ENCODE data around the gene PTPRK. TPM values are rescaled to one million over a fixed set of nuclear protein-coding genes. Genes with fewer than 3 reads are reported as not detected.

PTPRK gene
- total RNA-seq, 1 donor from 2014 or later: 124 TPM

DNA sequence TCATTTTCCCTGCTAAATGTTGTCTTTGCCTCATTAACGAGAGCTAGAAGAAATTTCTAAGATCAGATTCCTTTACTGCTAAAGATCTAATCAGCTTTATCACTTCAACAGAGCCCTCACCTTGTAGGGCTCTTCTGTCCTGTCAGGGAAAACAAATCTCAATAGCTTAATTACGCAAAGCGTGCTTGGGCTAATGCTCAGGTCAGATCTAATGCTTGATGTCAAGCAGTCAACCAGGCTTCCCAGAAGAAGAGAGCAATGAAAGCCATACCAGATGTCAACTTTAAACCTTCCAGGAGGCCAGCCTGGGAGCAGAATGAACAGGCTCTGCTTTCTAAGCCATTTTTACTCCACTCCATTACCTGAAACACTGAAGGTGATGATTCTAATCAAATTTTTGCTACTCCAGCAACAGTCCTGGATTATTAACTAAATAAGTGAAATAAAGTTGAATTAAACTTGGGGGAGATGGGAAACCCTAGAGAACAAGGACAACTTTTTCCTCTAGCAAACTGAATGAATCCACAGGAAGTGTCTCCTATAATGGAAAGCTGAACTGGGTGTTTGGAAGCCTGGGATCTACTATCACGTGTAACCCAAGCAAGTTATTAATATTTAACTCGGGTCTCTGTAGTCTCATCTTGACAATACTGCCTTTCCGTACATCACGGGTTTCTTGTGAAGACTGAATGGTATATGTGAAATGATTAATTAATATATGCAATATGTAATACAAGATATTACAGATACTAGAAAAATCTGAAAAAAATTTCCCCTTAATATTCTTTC is 273.7 kb downstream of the PTPRK start:
- peak; percentile 8 for DNase-seq (ENCODE audit: low read depth)

DNA sequence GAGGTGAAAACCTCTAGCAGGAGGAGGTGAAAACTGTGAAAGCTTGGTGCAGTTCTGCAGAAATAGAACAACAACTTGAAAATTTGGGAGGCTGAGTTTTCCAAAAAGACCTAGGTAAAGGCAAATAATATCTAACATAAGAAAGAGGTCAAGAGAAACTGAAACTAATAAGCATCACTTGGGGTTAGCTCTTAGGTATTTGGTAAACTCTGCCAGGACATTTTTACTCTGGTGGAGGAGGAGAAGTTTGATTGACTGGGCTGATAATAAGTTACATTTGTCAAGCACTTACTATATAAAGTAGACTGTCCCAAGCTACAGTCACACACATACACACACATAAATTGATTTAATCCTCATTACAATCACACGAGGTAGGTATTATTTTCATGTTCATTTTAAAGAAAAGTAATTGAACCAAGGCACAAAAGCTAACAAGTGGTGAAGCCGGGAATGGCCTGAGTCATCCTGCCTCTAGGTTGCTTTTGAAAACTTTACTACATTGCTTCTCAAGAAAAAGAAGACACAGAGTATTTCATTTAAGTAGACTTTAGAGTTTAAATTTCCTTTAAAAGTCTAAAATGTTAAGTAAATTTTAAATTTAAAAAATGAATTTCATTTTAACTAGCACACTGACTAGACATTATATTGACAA is 275.5 kb downstream of the PTPRK start:
- peak; percentile 21 for DNase-seq (ENCODE audit: low read depth)

DNA sequence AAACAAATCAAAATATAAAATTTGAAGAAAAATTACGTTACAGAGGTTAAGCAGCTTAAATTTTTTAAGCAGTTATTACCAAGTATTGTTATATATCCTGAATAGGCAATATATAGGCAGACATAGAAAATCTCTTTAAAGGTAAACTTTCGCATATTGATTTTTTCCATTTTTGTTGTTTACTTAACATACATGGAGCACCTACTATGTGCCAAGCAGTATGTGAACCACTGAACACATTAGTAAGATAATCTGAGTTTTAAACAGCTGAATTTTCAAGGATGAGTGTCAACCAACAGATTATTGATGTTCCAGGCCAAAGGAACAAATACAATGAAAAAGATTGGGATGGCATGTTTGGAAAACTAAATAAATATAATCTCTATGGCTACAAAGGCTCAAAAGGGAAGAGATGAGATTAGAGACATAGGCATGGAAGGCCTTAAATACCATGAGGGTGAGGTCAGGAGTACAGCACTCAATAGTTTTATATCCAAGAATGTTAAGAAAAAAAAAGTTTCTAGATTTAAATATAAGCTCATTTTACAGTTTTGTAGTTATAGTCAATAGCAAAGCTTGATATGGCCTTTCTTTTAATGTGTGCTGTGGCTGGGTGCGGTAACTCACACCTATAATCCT is 277.5 kb downstream of the PTPRK start:
- DNase-seq (ENCODE audit: low read depth): no peak

DNA sequence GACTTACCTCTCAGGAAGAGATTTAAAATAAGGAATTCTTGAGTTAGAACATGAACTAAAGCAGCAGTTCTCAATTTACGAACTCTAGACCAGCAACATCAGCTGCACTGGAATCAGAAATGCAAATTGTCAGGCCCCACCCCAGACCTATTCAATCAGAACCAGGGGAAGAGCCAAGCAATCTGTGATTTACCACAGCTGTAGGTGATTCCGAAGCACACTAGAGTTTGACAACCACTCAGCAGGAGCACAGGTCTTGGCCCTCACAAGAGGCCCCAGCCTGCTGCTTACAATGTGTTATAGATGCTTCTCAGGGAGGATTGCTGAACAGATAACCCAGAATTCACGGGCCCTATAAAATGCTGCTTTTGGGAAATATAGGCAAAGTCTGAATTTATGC is 279.2 kb downstream of the PTPRK start:
- no peak for DNase-seq (ENCODE audit: low read depth)

DNA sequence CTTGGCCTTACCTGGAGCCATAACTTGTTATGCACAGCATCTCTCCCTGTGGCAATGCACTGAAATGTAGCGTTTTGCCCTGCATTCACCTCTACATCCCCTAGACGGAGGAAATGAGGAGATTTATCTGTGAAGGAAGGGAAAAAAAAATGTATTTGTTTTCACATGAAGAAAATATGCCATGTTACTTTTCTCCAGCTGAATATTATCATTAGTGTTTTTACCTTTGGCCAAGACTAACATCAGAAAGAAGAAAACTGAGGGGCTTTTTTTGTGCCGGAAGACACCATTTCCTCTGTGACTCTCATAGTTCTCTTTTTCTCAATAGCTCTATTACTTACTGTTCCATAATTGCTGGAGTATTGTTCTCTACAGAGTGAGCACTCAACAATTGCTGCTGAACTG is 280.4 kb downstream of the PTPRK start:
- no peak for DNase-seq (ENCODE audit: low read depth)

DNA sequence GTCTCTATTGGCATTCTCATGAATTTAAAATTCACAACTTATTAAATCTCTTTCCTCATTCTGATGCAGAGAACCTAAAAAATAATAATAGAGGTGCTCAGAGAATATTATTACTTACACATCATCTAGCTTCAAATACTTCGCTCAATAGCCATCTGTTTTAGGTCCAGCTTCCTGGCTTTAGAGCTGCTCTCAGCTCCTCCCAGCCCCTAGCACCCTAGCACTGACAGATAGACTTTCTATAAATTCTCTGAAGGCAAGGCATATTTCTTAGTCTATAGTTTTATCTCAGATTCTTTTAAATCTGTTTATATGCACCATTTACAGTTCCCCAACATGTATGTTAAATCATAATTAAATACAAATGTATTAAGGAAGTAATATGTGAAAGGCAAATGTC is 281.3 kb downstream of the PTPRK start:
- no peak for DNase-seq (ENCODE audit: low read depth)

DNA sequence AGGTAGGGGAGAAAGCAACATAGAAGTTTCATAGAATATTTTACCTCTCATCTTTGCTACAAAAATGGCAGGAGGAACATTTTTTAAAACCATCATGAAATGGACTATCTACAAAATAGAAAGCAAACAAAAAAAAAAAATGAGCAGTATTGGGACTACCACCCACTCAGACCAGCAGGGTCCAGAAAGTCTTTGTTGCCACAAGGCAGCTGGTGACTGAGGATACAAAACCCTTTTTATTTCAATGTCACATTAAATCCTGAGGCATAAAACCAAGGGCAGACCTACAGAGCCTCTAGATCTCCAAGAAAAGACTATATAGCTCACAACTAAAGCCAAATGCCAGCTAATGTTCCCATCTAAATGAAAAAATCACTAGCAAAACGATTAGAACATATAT is 282.2 kb downstream of the PTPRK start:
- no peak for DNase-seq (ENCODE audit: low read depth)

DNA sequence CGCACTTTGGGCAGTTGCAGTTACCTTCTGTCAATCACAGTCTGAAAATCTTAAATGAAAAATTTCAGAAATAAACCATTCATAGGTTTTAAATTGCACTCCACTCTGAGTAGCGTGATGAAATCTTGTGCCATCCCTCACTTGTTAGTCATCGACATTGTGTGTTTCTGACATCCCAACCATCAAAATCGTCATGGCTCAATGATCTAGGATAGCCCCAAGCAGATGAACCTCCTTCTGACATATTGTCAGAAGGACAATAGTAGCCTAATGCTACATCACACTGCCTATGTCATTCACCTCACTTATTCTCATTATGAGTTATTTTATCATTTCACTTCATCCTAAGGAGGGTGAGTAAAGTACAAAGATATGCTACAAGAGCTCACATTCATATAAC is 284.8 kb downstream of the PTPRK start:
- DNase-seq (ENCODE audit: low read depth): peak; percentile 79

DNA sequence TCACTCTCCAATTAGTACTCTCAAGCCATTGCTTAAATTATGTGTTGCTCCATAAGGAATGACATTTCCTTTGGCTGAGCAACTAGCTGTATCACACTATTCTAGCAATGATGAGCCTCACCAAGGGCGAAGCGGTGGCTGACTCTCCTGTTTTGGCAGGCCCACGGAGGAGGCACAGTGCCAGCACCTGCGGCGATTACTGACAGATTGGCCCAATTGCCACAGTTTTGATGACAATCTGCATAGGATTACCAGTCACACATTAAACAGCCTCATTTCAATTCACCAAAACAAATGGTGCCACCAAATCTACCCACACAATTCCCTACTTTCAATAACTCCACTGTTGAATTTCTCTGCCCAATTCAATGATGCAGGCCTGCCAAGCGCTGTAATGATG is 286.9 kb downstream of the PTPRK start:
- no peak for DNase-seq (ENCODE audit: low read depth)

DNA sequence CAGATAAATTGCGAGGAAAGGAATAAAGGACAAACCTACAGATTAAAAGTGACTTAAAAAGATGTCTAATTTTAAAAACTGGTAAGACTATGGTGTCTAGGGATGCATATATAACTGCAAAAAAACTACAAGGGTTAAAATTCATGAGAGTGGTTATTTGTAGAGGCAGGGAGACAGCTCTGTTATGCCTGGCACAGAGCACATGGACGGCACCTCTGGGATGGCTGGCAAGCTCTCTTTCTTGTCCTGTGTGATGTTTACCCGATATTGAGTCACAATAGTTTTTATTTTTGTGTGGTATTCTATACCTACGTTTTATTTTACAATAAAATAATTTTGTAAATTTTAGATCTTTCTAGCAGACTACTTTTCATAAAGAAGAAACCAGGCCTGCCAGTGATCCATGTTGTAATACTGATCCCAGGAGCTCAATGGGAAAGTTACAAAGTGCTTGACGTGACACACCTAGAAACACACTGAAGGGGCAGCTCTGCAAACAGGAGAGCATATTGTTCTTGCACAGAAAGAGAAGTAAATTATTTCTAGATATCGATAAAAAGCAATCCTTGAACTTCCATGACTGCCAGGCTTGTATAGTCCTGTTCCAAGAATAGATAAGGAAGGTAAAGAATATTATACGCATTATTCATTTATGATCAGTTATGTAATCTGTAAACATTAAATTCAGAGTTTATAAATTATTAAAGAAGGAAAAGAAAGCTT is 290.0 kb downstream of the PTPRK start:
- DNase-seq (ENCODE audit: low read depth): no peak

DNA sequence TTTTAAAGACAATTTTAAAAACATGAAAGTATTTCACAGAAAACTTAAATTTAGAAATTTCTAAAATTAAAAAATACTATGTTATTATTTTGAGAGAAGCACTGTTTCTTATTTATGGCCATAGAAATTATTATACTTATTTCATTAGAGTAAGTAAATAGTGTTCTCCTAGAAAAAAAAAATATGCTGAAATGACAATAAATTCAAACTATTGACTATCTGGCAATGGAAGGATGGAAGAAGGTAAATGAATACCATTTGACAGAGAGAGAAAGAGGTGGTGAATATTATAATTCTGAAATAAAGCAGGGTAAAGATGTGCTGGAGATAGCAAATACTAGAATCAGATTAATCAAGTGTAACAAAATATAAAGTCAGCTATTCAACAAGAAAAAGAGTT is 294.8 kb downstream of the PTPRK start:
- DNase-seq (ENCODE audit: low read depth): no peak

DNA sequence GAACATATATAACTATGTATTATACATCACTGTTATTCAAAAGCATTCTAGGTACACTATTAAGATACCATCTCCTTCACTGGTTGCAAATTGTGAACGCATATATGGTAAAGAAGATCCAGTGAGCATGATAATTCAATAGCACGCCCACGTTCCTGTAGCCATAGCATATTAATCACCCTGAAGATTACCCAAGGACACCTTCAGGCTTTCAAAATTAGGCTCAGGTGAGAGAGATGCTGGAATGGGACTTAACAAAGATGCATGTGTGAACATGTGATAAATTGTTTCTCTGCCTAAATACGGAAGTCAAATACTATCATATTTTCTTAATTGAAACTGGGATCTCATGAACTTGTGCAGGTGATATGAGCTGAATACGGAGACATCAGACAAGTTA is 303.5 kb downstream of the PTPRK start:
- DNase-seq (ENCODE audit: low read depth): no peak

DNA sequence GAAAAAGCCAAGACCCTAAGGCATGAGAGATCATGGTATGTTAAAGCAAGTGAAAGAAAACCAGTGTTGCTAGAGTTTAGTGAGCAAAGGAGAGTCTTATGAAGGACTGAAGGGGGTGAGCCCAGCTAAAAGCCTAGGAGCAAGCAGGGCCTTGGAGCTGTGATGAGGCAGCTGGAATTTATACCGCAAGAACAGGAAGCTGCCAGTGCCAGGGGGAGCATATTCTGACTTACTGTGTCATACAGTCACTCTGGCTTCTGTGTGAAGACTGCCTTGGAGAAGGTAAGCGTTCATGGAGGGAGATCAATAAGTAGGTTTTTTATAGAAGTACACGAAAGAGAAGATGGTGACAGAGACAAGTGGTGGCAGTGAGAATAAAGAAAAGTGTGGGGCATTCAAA is 310.6 kb downstream of the PTPRK start:
- DNase-seq (ENCODE audit: low read depth): peak; percentile 38

DNA sequence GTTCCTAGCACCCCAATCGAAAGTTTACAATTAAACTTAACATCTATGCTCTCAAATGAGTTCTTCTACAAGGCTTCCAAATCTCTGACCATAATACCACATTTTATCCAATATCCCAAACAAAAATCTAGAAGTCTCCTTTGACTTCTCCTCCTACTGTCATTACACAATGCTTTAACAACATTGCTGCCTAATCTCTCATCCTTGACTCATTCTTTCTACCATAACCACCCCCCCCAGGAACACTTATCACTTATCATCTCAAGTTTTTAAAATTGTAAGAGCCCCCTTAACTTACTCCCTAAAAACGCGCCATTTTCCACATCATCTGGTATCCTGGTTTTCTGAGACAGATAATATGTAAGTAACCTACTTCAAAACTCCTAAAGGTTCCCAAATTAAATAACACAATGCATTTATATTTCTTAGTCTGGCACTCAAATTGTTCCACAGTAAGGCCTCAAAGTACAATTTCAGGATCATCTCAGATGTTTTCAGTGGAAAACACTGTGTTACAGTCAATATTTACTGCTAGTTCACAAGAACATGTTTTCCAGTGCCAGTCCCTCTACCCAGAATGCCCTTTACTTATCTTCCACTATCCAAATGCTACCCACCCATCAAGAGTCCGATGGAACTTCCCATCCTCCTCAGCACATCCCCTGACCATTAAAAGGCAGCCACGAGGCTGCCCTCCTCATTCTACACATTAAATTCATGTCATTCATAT is 311.4 kb downstream of the PTPRK start:
- peak; percentile 39 for DNase-seq (ENCODE audit: low read depth)

DNA sequence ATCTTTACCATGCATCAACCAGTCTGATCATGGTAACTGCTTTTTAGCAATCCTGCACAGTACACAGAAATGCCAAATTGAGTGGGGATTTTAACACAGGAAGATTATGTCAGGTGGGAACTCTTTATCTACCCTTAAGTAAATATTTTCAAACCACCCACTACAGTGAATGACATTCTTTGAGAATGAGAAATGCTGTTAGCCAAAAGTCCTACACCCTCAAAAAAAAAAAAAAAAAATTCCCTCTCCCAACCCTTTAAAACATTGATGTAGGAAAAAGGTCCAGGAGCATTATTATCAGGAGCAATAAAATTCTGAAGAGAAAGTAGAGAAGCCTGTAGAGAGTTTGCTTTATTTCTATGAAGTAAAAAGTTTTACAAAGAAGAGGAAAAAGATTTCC is 312.3 kb downstream of the PTPRK start:
- DNase-seq (ENCODE audit: low read depth): peak; percentile 47

DNA sequence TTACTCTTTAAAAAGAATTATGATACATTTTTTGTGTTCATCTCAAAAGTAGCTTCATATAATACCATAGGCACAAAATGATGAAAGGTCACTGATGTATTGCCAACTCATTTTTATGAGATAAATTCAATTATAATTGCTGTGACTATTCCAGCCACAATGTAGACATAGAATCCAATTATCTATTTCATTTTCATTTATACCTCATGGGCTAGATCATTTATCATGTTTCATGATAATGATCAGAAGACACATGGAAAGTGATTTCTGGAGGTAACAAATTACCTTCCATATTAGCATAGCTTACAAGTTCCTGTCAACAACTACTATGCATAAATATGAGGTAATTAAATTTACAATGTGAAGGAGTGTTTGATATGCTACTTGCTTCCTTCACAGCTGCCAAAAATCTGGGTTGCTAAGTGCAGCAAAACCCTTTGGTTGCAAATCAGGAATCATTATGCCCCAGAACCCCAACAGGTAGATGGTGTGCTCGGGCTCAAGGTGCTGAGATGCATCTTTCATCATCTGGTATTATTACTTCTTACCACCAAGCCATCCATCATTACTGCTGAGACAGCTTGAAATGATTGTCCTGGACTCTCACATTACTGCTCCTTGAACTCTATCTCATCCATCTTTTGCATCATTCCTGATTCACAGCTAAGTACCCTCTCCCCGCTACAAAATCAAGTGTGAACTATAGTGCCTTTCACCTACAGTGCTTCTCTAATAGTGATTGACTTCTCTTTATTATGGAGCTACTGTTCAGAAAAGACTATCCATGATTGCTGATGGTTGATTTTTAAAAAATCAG is 313.6 kb downstream of the PTPRK start:
- no peak for DNase-seq (ENCODE audit: low read depth)

DNA sequence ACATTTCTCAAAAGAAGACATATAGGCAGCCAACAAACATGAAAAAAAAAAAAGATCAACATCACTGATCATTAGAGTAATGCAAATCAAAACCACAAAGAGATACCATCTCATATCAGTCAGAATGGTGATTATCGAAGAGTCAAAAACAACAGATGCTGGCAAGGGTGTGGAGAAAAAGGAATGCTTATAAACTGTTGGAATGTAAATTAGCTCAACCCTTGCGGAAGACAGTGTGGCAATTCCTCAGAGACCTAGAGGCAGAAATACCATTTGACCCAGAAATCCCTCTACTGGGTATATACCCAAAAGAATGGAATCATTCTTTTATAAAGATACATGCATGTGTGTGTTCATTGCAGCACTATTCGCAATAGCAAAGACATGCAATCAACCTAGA is 315.8 kb downstream of the PTPRK start:
- DNase-seq (ENCODE audit: low read depth): no peak

DNA sequence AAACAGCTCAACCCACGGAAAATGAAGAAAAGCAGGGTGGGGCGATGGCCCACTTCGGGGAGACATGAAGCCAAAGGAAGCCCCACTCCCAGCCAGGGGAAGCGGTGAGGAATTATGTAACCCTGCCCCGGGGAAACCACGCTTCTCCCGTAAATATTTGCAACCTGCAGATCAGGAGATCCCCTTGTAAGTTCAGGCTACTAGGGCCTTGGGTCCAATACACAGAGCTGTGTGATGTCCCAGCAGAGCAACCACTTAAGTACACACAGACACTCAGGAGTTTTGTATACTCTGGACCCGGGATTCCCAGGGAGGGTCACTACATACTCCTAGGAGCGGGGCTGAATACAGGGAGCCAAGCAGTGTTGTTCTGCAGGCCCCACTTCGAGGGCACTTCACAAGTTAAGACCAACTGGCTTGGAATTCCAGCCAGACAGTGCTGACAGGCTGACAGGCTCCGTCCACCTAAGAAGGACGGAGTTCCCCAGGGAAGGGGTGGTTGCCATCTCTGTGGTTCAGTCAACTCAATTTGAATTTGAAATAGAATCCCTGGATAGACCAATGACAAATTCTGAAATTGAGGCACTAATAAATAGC is 318.1 kb downstream of the PTPRK start:
- no peak for DNase-seq (ENCODE audit: low read depth)

DNA sequence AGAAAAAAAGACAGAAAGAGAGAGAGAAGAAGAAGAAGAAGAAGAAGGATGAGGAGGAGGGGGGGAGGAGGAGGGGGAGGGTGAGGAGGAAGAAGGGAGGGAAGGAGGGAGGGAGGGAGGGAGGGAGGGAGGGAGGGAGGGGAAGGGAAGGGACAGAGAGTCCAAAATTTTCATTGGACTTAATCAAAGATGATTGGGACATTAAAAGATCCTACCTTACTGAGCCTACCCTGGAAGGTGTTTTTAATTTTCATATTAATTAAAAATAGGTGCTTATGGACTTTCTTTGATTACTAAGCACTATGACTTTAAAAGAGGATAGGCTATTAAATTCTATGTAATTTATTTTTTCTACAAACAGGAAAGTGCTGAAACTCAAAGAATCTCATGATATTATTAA is 319.6 kb downstream of the PTPRK start:
- DNase-seq (ENCODE audit: low read depth): no peak

DNA sequence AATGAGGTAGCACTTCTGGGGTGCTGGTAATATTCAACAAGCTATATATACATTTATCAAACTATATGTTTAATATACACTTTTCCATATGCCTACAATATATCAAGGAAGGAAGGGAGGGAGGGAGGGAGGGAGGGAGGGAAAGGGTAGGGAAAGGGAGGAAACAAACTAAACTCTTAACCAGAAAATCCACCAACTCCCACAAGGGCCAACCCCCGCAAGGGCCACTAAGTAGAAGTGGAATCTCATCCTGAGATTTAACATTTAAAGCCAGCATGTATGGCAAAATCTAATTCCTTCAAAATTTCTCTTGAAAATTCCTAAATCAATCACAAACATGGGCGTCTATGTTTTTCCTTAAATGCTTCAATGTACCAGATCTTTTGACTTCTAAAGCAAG is 320.9 kb downstream of the PTPRK start:
- DNase-seq (ENCODE audit: low read depth): no peak

DNA sequence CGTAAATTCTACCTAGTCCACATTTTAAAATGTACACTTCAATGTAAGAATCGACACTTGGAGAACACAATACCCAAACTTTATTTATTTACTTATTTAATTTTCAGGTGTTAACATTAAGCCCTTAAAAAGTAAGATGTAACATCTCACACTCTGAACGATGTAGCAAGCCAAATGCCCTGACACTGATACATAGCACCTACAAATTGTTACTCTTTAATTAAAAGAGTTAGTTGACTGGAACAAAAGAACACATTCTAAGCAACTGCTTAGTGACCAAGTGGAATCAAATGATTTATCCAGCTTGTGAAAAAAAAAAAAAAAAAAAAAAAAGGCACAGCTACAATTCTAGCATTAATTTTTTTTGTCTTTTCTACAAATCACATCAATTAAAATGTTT is 327.4 kb downstream of the PTPRK start:
- peak; percentile 20 for DNase-seq (ENCODE audit: low read depth)

All from renal cortical epithelial cell (primary cell).